Caki2 (cell line): Measurements from ENCODE around the gene DUSP18. TPM values are rescaled to one million over a fixed set of nuclear protein-coding genes. Genes with fewer than 3 reads are reported as not detected.
"Not testable (repeated sequence)": the region's sequence is repeated elsewhere in the genome, so short reads cannot be mapped to it uniquely, and the experiment has no call there.

Experiments used
- DNase-seq: peaks from one replicate; pipeline ENCODE4 v3.0.0-alpha.2; 2015; ENCODE audit warnings: low read depth
- in situ Hi-C: cut with HindIII; loops from 2 replicates; pipeline ENCODE4 v1.10.0; 2016; ENCODE audit warnings: low sequenced_read_pairs, low pct_unique_long_range_greater_than_20kb, mixed read lengths
- total RNA-seq: library from RNA; depleted of rRNA; stranded (reverse); fragments of >200 nt; shearing (Covaris generic); gene quantifications from 2 replicates; pipeline ENCODE4 v1.2.3, GENCODE V29; 2014; ENCODE audit warnings: low replicate concordance

Gene DUSP18
- total RNA-seq, 1 experiment from 2014 or later: 16.0 TPM

DNA sequence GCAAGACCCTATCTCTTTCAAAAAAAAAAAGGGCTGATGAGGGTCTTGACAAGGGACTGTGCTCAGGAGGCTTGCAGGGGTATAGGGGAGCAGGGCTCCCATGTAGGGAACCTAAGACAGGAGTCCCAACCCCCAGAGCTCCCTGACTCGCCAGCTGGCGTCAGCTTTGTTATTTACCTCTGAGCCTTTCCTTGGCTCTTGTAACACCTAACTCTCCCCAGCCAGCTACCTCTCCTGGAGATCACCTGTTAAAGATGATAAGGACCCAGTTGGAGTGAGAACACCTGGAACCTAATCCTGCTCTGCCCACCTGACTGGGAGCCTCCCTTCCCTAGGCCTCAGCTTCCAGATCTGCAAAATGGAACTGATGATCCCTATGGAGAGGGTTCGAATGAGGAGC is 18.9 kb downstream of the DUSP18 start:
- DNase-seq: no peak
- in situ Hi-C loops: no loop called here

DNA sequence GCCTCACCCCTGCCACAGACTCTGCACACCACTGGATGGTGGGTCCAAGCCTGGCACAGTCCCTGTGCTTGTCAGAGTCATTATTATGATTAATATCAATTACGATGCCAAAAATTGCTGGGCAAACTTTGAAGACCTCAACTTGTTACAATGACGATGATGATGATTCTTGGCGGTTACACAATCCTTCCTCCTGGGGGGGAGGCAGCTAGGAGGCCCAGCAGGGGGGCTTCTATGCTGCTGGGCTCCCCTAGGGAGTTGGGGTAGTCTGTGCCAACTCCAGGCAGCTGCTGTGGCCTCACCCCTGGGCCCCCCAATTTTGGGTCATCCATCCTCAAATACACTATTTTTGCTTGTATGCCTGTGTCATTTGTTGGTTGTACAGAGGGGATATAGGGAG is 20.1 kb downstream of the DUSP18 start:
- no peak for DNase-seq
- in situ Hi-C loops: no loop called here

DNA sequence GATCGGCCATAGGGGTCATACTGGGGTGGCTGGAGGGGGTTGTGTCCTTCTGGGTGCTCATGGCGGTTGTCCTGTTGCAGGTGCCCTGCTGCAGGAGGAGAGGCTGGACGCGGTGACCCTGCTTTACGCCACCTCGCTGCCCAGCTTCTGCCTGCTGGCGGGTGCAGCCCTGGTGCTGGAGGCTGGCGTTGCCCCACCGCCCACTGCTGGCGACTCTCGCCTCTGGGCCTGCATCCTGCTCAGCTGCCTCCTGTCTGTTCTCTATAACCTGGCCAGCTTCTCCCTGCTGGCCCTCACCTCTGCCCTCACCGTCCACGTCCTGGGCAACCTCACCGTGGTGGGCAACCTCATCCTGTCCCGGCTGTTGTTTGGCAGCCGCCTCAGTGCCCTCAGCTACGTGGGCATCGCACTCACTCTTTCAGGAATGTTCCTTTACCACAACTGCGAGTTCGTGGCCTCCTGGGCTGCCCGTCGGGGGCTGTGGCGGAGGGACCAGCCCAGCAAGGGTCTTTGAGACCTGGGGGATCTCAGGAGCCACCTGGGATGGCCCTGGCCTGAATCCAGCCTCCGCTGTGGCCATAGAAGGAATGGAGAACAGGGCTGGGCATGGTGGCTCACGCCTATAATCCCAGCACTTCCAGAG is 21.0 kb downstream of the DUSP18 start:
- in situ Hi-C loops: no loop called here
- no peak for DNase-seq

DNA sequence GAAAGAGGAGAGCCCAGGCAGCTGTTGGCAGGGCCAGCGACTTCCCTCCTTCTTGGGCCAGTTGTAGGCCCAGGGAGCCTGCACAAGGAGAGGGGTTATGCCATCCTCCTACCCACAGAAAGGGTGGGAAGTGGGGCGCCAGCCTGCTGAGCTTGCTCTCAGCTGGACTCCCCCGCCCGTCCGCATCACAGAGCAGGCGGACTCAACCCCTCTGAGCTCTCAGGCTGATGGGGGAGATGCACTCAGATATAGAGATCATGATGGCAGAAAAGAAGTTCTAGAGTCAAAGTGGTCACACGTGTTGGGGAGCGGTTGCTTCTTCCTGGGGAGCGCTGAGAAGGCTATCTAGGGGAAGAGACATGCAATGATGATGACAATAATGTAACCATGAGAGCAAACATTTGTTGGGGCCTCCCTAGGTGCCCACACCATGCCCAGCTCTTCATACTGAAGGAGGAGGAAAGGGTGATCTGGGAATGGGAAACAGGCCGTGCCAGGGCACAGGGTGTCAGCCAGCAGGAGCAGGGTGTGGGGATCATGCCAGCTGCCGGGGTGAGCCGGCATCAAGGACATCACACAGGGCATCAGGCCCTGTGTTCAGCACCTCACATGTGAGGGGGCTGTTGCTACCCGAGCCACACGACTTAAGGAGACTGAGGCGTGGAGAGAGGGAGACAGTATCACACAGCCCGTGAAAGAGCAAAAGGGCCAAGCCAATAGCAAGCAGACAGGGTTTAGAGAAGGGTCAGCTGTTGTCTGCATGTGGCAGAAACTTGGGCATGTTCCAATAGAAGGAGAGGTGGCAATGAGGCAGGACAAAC is 24.4 kb downstream of the DUSP18 start:
- DNase-seq: no peak
- in situ Hi-C loops: no loop called here

DNA sequence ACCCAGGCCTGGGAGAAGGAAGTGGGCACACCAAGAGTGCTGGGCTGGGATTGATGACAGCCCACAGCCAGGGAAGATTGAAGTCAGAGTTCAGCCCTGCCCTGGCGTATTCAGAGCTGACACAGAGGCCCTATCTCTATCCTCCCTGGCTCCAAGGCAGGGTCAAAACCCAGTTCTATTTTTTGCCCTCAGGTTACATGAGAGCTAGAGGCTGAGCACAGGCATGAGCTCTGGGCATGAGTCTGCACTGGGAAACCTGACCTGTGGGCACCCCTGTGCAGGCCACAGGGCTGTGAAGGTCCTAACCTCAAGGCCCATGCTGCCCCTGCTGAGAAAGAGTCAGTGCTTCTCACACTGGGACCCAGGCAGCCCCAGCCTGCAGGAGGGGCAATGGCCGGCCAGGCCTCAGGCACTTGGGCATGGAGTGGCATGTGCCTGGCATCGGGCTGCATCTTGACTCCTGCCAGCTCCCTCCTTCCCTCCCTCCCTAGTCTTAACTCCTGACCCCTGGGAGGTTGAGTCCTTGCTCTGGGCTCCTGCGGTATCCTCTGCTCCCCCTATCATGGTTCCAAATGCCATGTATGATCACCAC is 26.7 kb downstream of the DUSP18 start:
- in situ Hi-C loops: no loop called here
- no peak for DNase-seq

DNA sequence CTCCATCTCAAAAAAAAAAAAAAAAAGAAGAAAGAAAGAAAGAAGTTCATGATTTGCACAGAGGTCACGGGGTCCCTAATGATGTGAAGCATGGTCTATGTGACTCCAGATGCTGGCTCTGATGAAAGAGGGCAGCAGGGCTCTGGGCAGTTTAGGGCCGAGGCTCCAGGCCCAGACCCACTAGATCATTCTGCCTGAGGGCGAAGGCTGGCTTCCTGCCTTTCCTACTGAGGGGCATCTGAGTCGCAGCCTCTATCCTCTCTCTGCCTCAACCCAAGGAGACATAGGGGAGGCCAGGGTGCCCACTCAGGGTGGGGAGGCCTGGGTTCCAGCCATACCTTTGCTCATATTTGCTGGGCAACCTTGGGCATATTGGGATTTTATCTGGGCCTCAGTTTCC is 27.3 kb downstream of the DUSP18 start:
- no peak for DNase-seq
- in situ Hi-C loops: no loop called here

DNA sequence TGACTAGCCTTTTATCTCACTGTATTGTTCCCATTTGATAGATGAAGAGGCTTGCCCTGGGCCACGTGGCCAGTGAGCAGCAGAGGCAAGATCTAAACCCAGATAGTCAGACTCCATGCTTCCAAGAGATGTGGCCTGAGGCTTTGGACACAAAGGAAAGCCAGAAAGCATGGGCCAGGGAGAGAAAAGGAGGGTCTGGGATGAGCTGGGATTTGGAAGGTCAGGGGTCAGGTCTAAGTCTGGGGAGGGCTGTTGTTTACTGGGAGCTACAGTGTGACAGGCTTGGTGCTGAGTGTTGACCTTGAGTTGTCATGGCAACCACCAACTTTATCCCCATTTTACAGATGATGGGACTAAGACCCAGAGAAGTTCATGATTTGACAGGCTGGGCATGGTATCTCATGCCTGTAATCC is 30.0 kb downstream of the DUSP18 start:
- in situ Hi-C loops: no loop called here
- peak; percentile 10 for DNase-seq

DNA sequence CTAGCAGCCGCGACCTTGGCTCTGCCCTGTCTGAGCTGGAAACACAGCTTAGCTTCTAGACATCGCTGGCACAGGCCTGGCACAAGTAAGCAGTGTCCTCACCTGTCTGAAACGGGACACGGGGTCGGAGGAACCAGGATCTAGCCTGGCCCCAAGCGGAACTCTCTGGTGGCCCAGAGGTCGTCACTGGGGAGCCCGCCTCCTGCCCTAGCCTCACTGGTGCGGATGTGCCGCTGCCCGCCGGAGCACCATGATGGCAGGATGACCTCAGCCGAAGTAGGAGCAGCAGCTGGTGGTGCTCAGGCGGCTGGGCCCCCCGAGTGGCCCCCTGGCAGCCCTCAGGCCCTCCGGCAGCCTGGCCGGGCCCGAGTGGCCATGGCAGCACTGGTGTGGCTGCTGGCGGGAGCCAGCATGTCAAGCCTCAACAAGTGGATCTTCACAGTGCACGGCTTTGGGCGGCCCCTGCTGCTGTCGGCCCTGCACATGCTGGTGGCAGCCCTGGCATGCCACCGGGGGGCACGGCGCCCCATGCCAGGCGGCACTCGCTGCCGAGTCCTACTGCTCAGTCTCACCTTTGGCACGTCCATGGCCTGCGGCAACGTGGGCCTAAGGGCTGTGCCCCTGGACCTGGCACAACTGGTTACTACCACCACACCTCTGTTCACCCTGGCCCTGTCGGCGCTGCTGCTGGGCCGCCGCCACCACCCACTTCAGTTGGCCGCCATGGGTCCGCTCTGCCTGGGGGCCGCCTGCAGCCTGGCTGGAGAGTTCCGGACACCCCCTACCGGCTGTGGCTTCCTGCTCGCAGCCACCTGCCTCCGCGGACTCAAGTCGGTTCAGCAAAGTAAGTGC is 31.2 kb downstream of the DUSP18 start:
- no peak for DNase-seq
- in situ Hi-C loops: no loop called here

DNA sequence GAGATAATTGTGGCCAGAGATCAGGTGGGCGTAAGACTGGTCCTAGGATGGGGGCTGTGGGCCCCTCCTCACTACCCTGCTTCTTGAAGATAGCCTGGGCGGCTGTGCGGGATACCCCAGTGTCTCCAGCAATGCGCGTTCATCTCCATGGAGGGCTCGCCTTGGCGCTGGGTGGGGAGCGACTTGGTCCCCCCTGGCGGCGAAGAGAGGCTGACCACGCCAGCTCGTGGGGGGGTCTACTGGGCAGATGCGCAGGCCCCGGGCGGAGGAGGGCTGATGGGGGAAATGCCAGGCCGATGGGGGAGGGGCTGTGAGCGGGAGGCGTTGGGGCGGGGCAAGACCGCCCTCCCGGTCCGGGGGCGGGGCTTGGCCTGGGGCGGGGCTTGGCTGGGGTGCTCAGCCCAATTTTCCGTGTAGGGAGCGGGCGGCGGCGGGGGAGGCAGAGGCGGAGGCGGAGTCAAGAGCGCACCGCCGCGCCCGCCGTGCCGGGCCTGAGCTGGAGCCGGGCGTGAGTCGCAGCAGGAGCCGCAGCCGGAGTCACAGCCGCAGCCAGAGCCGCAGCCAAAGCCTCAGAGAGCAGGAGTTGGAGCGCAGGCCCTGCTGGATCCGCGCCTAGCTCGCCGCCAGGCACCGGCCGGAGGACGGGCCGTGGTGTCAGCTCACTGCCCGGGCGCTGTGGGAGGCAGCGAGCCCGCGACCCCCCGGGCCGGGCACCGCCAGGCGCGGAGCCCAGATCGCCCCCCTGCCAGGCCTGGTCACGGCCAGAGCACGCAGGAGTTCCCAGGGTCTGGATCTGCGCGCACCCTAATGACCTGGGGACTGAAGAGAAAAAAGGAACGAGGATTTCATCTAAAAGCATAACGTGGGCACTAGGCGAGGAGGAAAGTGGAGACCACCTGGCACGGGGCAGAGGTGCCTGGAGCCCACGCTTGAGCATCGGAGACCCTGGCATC is 32.1 kb downstream of the DUSP18 start, which contains the start of gene SLC35E4:
Gene SLC35E4, plus strand, starts transcription at position 509 of the 953 bp plus-strand sequence. CDS start 670 bp downstream, outside the sequence.
- in situ Hi-C loops: no loop called here

DNA sequence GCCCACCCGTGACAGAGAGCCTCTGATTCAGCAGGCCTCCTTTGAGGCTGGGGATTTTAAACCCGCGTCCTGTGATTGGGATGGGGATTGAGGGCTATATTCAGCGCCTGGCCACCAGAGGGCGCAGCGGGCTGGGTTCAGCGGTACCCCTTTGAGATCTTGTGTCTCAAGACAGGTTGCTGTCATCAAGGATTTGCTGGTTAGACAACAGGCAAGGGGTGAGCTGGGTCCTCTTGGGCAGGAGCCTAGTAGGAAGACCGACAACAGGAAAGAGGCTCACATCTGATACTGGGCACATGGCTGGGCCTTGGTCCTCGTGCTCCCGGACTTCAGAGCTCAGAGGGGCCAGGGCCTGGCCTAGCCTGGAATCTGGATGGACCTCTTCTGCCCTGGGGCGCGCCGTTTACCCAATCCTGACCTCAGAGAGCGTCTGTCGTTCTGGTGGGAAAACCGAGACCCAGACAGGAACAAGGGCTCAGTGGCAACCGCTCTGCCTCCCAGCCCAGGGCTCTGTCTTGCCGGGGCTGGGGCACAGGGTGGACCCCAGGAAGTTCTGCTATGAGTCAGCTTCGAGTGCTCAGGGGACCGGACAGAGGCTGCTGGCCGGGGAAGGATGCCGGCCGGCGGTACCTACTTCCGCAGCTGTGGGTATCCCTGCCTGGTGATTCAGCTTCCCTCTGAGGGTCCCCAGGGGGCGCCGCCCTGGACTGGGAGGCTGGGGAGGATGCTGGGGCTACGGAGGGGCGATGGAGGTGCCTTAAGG is 33.0 kb downstream of the DUSP18 start:
- DNase-seq: peak; percentile 78
- in situ Hi-C loops: no loop called here

More for the DNA sequence above, 32.1 kb downstream of the DUSP18 start, which contains the start of gene SLC35E4:
- DNase-seq: peak; percentile 79

DNA sequence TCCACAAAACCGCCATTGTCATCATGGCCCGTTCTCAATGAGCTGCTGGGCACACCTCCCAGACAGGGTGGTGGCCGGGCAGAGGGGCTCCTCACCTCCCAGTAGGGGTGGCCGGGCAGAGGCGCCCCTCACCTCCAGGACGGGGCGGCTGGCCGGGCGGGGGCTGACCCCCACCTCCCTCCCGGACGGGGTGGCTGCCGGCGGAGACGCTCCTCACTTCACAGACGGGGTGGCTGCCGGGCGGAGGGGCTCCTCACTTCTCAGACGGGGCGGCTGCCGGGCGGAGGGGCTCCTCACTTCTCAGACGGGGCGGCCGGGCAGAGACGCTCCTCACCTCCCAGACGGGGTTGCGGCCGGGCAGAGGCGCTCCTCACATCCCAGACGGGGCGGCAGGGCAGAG is 36.2 kb downstream of the DUSP18 start:
- in situ Hi-C loops, DNase-seq: not testable (repeated sequence)

DNA sequence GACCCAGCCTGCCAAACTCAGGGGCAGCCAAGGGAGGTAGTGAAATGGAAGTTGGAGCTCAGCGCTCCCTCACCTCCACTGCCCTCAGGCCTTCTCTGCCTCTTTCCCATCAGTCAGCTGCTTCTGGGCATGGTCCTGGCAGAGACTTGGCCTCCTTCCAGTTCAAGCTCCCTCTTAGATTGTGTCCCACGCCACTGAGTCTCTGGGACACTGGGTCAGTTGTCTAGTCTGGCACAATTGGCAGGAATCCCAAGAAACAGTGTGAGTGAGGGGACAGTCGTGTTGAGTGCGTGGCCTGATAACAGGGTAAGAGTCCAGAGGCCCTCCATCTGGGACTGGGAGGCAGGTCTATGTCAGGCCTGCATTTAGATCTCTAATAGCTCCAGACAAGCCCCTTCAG is 39.2 kb downstream of the DUSP18 start:
- in situ Hi-C loops: no loop called here
- no peak for DNase-seq

DNA sequence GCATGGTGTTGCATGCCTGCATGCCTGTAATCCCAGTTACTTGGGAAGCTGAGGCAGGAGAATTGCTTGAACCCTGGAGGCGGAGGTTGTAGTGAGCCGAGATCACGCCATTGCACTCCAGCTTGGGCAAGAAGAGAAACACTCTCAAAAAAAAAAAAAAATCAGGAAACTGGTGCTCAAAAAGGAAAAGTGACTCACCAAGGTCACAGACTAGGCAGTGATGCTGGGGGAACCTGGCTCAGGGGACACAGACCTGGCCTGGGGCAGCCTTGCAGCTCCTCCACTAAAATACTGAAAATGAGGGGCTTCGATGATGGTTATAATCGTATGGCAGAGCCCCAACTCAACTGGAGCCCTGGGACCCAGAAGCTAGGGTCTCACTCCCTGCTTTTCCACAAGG is 40.2 kb downstream of the DUSP18 start:
- in situ Hi-C loops: no loop called here
- DNase-seq: no peak

DNA sequence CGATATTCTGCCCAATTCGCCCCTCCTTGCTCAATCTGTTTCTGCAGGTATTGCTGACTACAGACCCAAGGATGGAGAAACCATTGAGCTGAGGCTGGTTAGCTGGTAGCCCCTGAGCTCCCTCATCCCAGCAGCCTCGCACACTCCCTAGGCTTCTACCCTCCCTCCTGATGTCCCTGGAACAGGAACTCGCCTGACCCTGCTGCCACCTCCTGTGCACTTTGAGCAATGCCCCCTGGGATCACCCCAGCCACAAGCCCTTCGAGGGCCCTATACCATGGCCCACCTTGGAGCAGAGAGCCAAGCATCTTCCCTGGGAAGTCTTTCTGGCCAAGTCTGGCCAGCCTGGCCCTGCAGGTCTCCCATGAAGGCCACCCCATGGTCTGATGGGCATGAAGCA is 41.3 kb downstream of the DUSP18 start:
- no peak for DNase-seq
- in situ Hi-C loops: no loop called here

DNA sequence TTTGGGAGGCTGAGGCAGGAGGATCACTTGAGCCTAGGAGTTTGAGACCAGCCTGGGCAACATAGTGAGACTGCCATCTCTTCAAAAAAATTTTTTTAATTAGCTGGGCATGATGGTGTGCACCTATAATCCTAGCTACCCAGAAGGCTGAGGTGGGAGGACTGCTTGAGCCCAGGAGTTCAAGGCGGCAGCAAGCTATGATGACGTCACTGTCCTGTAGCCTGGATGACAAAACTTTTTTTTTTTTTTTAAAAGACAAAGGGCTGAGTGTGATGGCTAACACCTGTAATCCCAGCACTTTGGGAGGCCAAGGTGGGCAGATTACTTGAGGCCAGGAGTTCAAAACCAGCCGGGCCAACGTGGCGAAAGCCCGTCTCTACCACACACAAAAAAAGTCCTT is 47.8 kb downstream of the DUSP18 start:
- in situ Hi-C loops, DNase-seq: not testable (repeated sequence)

DNA sequence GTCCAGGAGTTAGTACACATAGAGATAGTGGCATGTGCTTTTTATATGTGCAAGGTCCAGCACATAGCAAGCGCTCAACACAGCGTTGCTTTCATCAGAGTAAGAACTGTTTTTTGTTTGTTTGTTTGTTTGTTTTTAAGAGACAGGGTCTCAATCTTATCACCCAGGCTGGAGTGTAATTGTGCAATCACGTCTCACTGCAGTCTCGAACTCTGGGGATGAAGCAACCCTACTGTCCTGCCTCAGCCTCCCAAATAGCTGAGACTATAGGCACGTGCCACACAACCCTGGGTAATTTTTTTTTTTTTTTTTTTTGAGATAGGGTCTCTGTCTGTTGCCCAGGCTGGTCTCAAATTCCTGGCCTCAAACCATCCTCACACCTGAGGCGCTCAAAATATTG is 49.9 kb downstream of the DUSP18 start:
- in situ Hi-C loops: no loop called here
- no peak for DNase-seq

DNA sequence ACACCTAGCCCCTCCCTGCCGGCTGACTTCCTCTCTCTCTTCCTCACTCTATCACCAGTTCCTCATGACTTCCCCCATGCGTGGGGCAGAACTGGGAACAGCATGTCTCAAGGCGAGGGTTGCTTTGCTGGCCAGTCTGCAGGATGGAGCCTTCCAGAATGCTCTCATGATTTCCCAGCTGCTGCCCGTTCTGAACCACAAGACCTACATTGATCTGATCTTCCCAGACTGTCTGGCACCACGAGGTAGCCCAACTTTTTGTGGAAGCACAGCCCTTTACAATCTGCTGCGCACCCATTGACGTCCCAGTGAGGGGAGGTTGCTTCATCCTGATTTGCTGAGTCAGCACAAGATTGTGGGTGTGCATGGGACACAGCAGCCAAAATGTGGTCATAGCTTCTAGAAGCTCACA is 52.1 kb downstream of the DUSP18 start:
- no peak for DNase-seq
- in situ Hi-C loops: no loop called here
